ENCODE results near the gene ALPK3.

Gene ALPK3

GRCh38 chr15:84780492-84780891 is 36.7 kb upstream of the ALPK3 start:
- DNase-seq (ENCODE audit: low read depth), result no peak
- no peak overlapping the region for H3K4me3 ChIP-seq (ENCODE audit: control insufficient read depth, low read depth, low read length)
- no peak for TF ChIP-seq CTCF (IDR thresholded peaks at IDR 0.05; ENCODE audit: control insufficient read depth, insufficient read depth, low read depth, low read length, missing control alignments)

- no peak for TF ChIP-seq CTCF (IDR thresholded peaks at IDR 0.05; ENCODE audit: control insufficient read depth, insufficient read depth, low read depth, low read length, missing control alignments)
- DNase-seq (ENCODE audit: low read depth), result no peak
Observed at GRCh38 chr15:84781495-84781894, 35.7 kb upstream of the ALPK3 start.

GRCh38 chr15:84782346-84782745 is 34.8 kb upstream of the ALPK3 start:
- H3K4me3 ChIP-seq (ENCODE audit: control insufficient read depth, low read depth, low read length), result no peak overlapping the region
- no peak for DNase-seq (ENCODE audit: low read depth)
- no peak for TF ChIP-seq CTCF (IDR thresholded peaks at IDR 0.05; ENCODE audit: control insufficient read depth, insufficient read depth, low read depth, low read length, missing control alignments)

More at GRCh38 chr15:84781495-84781894, 35.7 kb upstream of the ALPK3 start:
- no peak overlapping the region for H3K4me3 ChIP-seq (ENCODE audit: control insufficient read depth, low read depth, low read length)

GRCh38 chr15:84783493-84784251 is 33.5 kb upstream of the ALPK3 start:
- DNase-seq (ENCODE audit: low read depth), result no peak
- no peak overlapping the region for H3K4me3 ChIP-seq (ENCODE audit: control insufficient read depth, low read depth, low read length)
- no peak for TF ChIP-seq CTCF (IDR thresholded peaks at IDR 0.05; ENCODE audit: control insufficient read depth, insufficient read depth, low read depth, low read length, missing control alignments)

GRCh38 chr15:84784262-84784661 is 32.9 kb upstream of the ALPK3 start:
- DNase-seq (ENCODE audit: low read depth), result no peak
- no peak overlapping the region for H3K4me3 ChIP-seq (ENCODE audit: control insufficient read depth, low read depth, low read length)
- TF ChIP-seq CTCF (IDR thresholded peaks at IDR 0.05; ENCODE audit: control insufficient read depth, insufficient read depth, low read depth, low read length, missing control alignments), result no peak

- DNase-seq (ENCODE audit: low read depth), result no peak
- no peak for TF ChIP-seq CTCF (IDR thresholded peaks at IDR 0.05; ENCODE audit: control insufficient read depth, insufficient read depth, low read depth, low read length, missing control alignments)
- no peak overlapping the region for H3K4me3 ChIP-seq (ENCODE audit: control insufficient read depth, low read depth, low read length)
Observed at GRCh38 chr15:84785053-84785452, 32.1 kb upstream of the ALPK3 start.

All from AG09309 (cell line).